ENCODE data around the gene RAB34. TPM values are rescaled to one million over a fixed set of nuclear protein-coding genes. Genes with fewer than 3 reads are reported as not detected.

The RAB34 gene
- total and polyA plus RNA-seq, 9 of the 15 experiments (the other 6 are each of a cell fraction or from before 2014, with no cell fraction given): 0.07 to 3.8 (median 0.46) TPM; not detected in 1

- TF ChIP-seq ZBTB40 (IDR thresholded peaks at IDR 0.05) (no peak), ZBTB40 (CRISPR knock-in tag; IDR thresholded peaks at IDR 0.05) (no peak), ZKSCAN3 (CRISPR knock-in tag; IDR thresholded peaks at IDR 0.05) (no peak), HDAC3 (IDR thresholded peaks at IDR 0.05; ENCODE audit: borderline replicate concordance, partially characterized antibody) (no peak), BCLAF1 (IDR thresholded peaks at IDR 0.05; ENCODE audit: borderline replicate concordance in 1 of 2, control insufficient read depth in 1 of 2, low read depth in 2 of 2, low read length in 1 of 2) (no peak), ASH1L (IDR thresholded peaks at IDR 0.05; ENCODE audit: borderline replicate concordance, low read depth, partially characterized antibody) (no peak), ELF1 (tag; IDR thresholded peaks at IDR 0.05) (no peak), L3MBTL2 (IDR thresholded peaks at IDR 0.05) (peak; percentile 83), CHD4 (IDR thresholded peaks at IDR 0.05; ENCODE audit: insufficient read depth, insufficient replicate concordance, low read depth, low read length, poor library complexity, severe bottlenecking) (no peak), ZNF717 (CRISPR knock-in tag; IDR thresholded peaks at IDR 0.05) (no peak), MTA3 (IDR thresholded peaks at IDR 0.05; ENCODE audit: borderline replicate concordance) (peak; percentile 82; the same call in 1 of the 2 replicates), HBP1 (CRISPR knock-in tag; IDR thresholded peaks at IDR 0.05) (0 out of 2 replicates have a peak, but pooled peaks have one; percentile 30)
Observed at GRCh38 chr17:28726627-28727491, 9.2 kb upstream of the RAB34 start (continued).
